GM23338 (cell line): Measurements from ENCODE around the gene NPAS2. TPM values are rescaled to one million over a fixed set of nuclear protein-coding genes. Genes with fewer than 3 reads are reported as not detected.

Source experiments
- ATAC-seq: fragments of 200-7000 bp; cut with Tn5 transposase; 3 replicates; pipeline ENCODE4 v1.9.1; 2020
- DNase-seq: peaks from one replicate; pipeline ENCODE4 v3.0.0-alpha.2; 2015; ENCODE audit warnings: low spot score
- H2AFZ ChIP-seq: fragments of 200-600 bp; sonication (generic); 2 replicates; pipeline ENCODE4 v1.8.0; 2016; ENCODE audit warnings: antibody characterized with exemption, mild to moderate bottlenecking, moderate library complexity
- H3F3A ChIP-seq: fragments of 200-600 bp; sonication (generic); replicated peaks from 2 replicates; pipeline ENCODE4 v1.8.0; 2017; ENCODE audit warnings: antibody characterized with exemption, mixed run types, low read depth
- H3K27ac ChIP-seq: fragments of 200-600 bp; sonication (generic); 2 replicates; pipeline ENCODE4 v1.6.1; 2016; ENCODE audit warnings: low read depth
- H3K27me3 ChIP-seq: fragments of 200-600 bp; sonication (generic); 2 replicates; pipeline ENCODE4 v1.8.0; 2016; ENCODE audit warnings: mild to moderate bottlenecking, mixed run types, moderate library complexity; ENCODE audit not compliant: insufficient read depth
- H3K36me3 ChIP-seq: fragments of 200-600 bp; sonication (generic); 2 replicates; pipeline ENCODE4 v1.8.0; 2016; ENCODE audit warnings: mild to moderate bottlenecking; ENCODE audit not compliant: insufficient read depth
- H3K4me1 ChIP-seq: fragments of 200-600 bp; sonication (generic); 2 replicates; pipeline ENCODE4 v1.8.0; 2016; ENCODE audit warnings: mild to moderate bottlenecking, moderate library complexity; ENCODE audit not compliant: insufficient read depth
- H3K4me2 ChIP-seq: fragments of 200-600 bp; sonication (generic); 2 replicates; pipeline ENCODE4 v1.7.1; 2017; ENCODE audit warnings: mixed run types
- H3K4me3 ChIP-seq: fragments of 200-600 bp; sonication (generic); 2 replicates; pipeline ENCODE4 v1.6.1; 2016; ENCODE audit warnings: mixed run types
- H3K79me2 ChIP-seq: fragments of 200-600 bp; sonication (generic); replicated peaks from 2 replicates; pipeline ENCODE4 v1.8.0; 2017; ENCODE audit warnings: mild to moderate bottlenecking; ENCODE audit not compliant: insufficient read depth
- H3K9me2 ChIP-seq: fragments of 200-600 bp; sonication (generic); 2 replicates; pipeline ENCODE4 v1.8.0; 2017; ENCODE audit not compliant: insufficient read depth
- H4K20me1 ChIP-seq: fragments of 200-600 bp; sonication (generic); replicated peaks from 2 replicates; pipeline ENCODE4 v1.8.0; 2017; ENCODE audit warnings: mild to moderate bottlenecking; ENCODE audit not compliant: insufficient read depth
- H3K27ac Mint-ChIP-seq: 2 replicates; pipeline ENCODE4 v1.8.0; 2020; ENCODE audit warnings: inconsistent platforms, mild to moderate bottlenecking, moderate library complexity, mixed read lengths
- H3K27me3 Mint-ChIP-seq: 3 replicates; pipeline ENCODE4 v1.8.0; 2022; ENCODE audit warnings: low read depth, mild to moderate bottlenecking, moderate library complexity, mixed read lengths, inconsistent platforms; ENCODE audit not compliant: insufficient read depth, poor library complexity
- H3K36me3 Mint-ChIP-seq: 3 replicates; pipeline ENCODE4 v1.8.0; 2021; ENCODE audit warnings: low read depth, mild to moderate bottlenecking, inconsistent platforms, moderate library complexity, mixed read lengths
- H3K4me1 Mint-ChIP-seq: 3 replicates; pipeline ENCODE4 v1.8.0; 2020; ENCODE audit warnings: mild to moderate bottlenecking, inconsistent platforms, mixed read lengths
- H3K4me3 Mint-ChIP-seq: 3 replicates; pipeline ENCODE4 v1.8.0; 2021; ENCODE audit warnings: moderate library complexity, mild to moderate bottlenecking, inconsistent platforms, mixed read lengths
- H3K9me3 Mint-ChIP-seq: 3 replicates; pipeline ENCODE4 v1.8.0; 2020; ENCODE audit warnings: moderate library complexity, mild to moderate bottlenecking, inconsistent platforms, mixed read lengths
- CREB1 ChIP-seq: fragments of 250-450 bp; sonication (Bioruptor Pico); IDR thresholded peaks from 2 replicates; pipeline ENCODE4 v1.5.0; 2020; ENCODE audit warnings: low read depth, mild to moderate bottlenecking, moderate library complexity
- ETS1 ChIP-seq: IDR thresholded peaks from 2 replicates; pipeline ENCODE4 v1.6.1; 2016; ENCODE audit warnings: antibody characterized with exemption
- EZH2phosphoT487 ChIP-seq: fragments of 200-600 bp; sonication (generic); IDR thresholded peaks from one replicate; pipeline ENCODE4 v1.8.1; 2018; ENCODE audit warnings: antibody characterized with exemption; ENCODE audit not compliant: unreplicated experiment
- JUNB ChIP-seq: IDR thresholded peaks from one replicate; pipeline ENCODE4 v1.6.1; 2016; ENCODE audit warnings: antibody characterized with exemption; ENCODE audit not compliant: unreplicated experiment
- POLR2AphosphoS5 ChIP-seq: IDR thresholded peaks from 2 replicates; pipeline ENCODE4 v1.6.1; 2016; ENCODE audit warnings: antibody characterized with exemption, low read depth
- STAT1 ChIP-seq: IDR thresholded peaks from one replicate; pipeline ENCODE4 v1.6.1; 2016; ENCODE audit warnings: antibody characterized with exemption; ENCODE audit not compliant: unreplicated experiment
- ZNF462 ChIP-seq: fragments of 250-450 bp; sonication (Bioruptor Pico); IDR thresholded peaks from 2 replicates; pipeline ENCODE4 v1.5.0; 2020; ENCODE audit warnings: mild to moderate bottlenecking, moderate library complexity
- polyA plus RNA-seq: library from polyadenylated mRNA; unstranded; fragments of >200 nt; fragmentation: Nextera tagmentation; extraction: Ambion mirVana; gene quantifications from 2 replicates; pipeline ENCODE4 v1.2.1, GENCODE V29; 2016
- total RNA-seq: library from RNA; depleted of rRNA; stranded (reverse); fragments of >200 nt; shearing (Covaris generic); gene quantifications from 2 replicates; pipeline ENCODE4 v1.2.3, GENCODE V29; 2014

Gene NPAS2
- total and polyA plus RNA-seq, 2 experiments from 2014 or later, result 0.56 to 1.1 TPM

DNA sequence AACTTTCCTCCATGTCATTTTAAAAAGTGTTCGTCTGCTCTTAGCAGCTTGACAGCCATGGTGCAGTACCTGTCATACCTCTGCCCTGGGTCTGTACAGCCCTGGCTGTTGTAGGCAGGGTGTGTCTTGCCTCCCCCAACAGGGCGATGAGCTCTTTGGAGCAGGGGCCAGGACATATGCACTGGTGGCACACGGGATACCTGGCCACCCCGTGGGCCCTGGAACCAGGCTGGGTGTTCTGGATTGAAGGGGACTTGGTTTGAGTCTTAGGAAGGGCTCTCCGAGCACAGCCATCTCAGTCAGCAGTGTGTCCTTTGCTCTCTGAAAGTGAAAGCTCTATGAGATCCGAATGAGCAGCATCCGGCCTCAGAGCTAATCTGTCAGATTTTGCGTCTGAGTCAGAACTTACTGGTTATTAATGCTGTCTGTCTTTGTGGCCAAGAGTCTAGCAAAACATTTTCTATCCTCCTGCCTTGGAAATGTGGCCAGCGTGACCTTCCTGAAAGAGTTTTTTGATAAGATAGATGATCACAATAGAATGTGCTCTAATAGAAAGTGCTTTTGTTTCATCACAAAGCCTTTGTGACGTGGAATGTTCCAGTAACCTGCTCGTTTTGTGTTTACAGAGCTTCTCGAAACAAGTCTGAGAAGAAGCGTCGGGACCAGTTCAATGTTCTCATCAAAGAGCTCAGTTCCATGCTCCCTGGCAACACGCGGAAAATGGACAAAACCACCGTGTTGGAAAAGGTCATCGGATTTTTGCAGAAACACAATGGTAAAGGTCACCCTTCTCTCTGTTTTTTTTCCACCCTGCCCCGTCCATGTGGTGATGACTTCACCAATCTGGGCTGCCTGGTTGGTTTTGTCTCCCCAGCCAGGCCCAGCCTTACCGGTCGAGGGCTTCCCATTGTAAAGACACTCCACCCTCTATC is 104.8 kb downstream of the NPAS2 start (continued):
- TF ChIP-seq JUNB (no peak), EZH2phosphoT487 (no peak), CREB1 (CRISPR knock-in tag) (no peak), ZNF462 (CRISPR knock-in tag) (no peak)

DNA sequence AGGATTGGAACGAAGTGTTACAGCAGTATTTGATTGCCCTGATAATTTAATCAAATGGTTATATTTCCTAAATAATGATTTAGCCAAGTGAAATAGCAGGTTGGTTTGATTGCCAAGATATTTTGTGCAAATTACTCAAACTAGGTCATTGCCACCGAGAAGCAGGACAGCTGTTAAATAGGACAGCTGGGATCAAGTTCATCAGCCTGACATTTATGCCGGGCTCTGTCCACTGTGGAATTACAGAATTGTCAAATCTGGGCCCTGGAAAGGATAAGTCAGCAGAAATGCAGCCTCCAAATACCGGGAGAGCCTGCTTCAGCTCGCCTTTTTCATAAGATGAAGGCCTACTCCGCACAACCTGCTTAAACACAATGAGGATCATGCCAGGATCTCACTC is 108.3 kb downstream of the NPAS2 start:
- DNase-seq, result no peak
- H3K79me2 ChIP-seq, result no peaks in the 10 kb centered on the region
- H3K27me3 ChIP-seq, result no peaks in the 10 kb centered on the region
- Mint-ChIP-seq H3K4me1 (peaks cover 3% of the 10 kb centered on the region; the same call in 2 of the 3 replicates), H3K36me3 (no peaks in the 10 kb centered on the region), H3K27ac (no peak overlapping the region), H3K4me3 (no peak overlapping the region), H3K9me3 (no peaks in the 10 kb centered on the region), H3K27me3 (no peaks in the 10 kb centered on the region)
- H3K9me2 ChIP-seq, result peaks cover 4% of the 10 kb centered on the region; the same call in 1 of the 2 replicates
- H3K4me3 ChIP-seq, result no peak overlapping the region
- H3K4me1 ChIP-seq, result no peaks in the 10 kb centered on the region
- H3K4me2 ChIP-seq, result no peak overlapping the region
- no peak overlapping the region for H3K27ac ChIP-seq
- ATAC-seq, result no peak
- H3K36me3 ChIP-seq, result no peaks in the 10 kb centered on the region
- no peaks in the 10 kb centered on the region for H3F3A ChIP-seq
- no peaks in the 10 kb centered on the region for H4K20me1 ChIP-seq
- H2AFZ ChIP-seq, result no peak overlapping the region
- TF ChIP-seq ZNF462 (CRISPR knock-in tag), result no peak
- no peak for TF ChIP-seq CREB1 (CRISPR knock-in tag)
- no peak for TF ChIP-seq JUNB
- no peak for TF ChIP-seq POLR2AphosphoS5
- no peak for TF ChIP-seq ETS1
- no peak for TF ChIP-seq STAT1
